ENCODE data around the gene FKBP6. TPM values are rescaled to one million over a fixed set of nuclear protein-coding genes. Genes with fewer than 3 reads are reported as not detected.
"Not testable (repeated sequence)": the region's sequence is repeated elsewhere in the genome, so short reads cannot be mapped to it uniquely, and the experiment has no call there.

The FKBP6 gene
- total RNA-seq, 1 donor from 2014 or later = not detected

DNA sequence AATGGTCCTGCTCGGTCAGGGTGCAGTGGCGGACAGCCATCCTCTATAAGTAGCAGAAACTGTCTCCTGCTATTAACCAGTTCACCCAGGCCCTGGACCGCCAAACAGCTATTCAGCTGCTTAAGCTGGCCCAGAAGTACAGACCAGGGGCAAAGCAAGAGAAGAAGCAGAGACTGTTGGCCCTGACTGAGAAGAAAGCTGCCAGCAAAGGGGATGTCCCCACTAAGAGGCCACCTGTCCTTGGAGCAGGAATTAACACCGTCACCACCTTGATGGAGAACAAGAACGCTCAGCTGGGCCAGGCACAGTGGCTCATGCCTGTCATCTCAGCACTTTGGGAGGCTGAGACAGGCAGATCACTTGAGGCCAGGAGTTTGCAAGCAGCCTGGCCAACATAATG is 13.7 kb upstream of the FKBP6 start:
- H3K4me1 Mint-ChIP-seq (ENCODE audit: unreplicated experiment) = no peaks in the 10 kb centered on the region
- DNase-seq (ENCODE audit: extremely low spot score, unreplicated experiment) = no peak
- TF ChIP-seq, protein P1, sequence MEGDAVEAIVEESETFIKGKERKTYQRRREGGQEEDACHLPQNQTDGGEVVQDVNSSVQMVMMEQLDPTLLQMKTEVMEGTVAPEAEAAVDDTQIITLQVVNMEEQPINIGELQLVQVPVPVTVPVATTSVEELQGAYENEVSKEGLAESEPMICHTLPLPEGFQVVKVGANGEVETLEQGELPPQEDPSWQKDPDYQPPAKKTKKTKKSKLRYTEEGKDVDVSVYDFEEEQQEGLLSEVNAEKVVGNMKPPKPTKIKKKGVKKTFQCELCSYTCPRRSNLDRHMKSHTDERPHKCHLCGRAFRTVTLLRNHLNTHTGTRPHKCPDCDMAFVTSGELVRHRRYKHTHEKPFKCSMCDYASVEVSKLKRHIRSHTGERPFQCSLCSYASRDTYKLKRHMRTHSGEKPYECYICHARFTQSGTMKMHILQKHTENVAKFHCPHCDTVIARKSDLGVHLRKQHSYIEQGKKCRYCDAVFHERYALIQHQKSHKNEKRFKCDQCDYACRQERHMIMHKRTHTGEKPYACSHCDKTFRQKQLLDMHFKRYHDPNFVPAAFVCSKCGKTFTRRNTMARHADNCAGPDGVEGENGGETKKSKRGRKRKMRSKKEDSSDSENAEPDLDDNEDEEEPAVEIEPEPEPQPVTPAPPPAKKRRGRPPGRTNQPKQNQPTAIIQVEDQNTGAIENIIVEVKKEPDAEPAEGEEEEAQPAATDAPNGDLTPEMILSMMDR (conservative IDR thresholded peaks at IDR 0.05) = no peak

DNA sequence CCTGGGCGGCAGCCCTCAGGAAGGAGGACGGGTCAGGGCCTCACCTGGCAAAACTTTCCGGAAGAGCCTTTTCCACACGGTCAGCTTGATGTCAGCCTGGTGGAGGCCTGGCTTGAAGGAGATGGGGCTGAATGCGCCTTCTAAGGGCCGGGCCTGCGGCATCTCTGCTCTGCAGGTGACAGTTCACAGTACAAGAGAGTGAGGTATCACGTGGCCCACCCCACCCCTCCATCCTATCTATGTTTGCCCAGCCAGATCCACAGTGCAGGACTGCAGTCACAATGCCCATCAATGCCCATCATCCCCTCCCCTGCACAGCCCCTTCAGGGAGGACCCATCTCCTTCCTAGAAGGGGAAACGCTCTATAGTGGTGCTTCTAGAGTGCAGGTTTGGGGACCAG is 11.4 kb upstream of the FKBP6 start:
- H3K27me3 Mint-ChIP-seq = no peaks in the 10 kb centered on the region
- H3K4me3 Mint-ChIP-seq = no peak overlapping the region
- no peaks in the 10 kb centered on the region for H3K4me1 Mint-ChIP-seq (ENCODE audit: unreplicated experiment)
- H3K36me3 Mint-ChIP-seq = no peaks in the 10 kb centered on the region
- no peak overlapping the region for H3K27ac Mint-ChIP-seq
- TF ChIP-seq, protein P1 (conservative IDR thresholded peaks at IDR 0.05) = no peak
- H3K9me3 Mint-ChIP-seq = no peaks in the 10 kb centered on the region
- no peak for DNase-seq (ENCODE audit: extremely low spot score, unreplicated experiment)

More for the DNA sequence above, 13.7 kb upstream of the FKBP6 start:
- no peak overlapping the region for H3K27ac Mint-ChIP-seq
- no peaks in the 10 kb centered on the region for H3K9me3 Mint-ChIP-seq
- H3K27me3 Mint-ChIP-seq = no peaks in the 10 kb centered on the region
- no peaks in the 10 kb centered on the region for H3K36me3 Mint-ChIP-seq
- H3K4me3 Mint-ChIP-seq = no peak overlapping the region

DNA sequence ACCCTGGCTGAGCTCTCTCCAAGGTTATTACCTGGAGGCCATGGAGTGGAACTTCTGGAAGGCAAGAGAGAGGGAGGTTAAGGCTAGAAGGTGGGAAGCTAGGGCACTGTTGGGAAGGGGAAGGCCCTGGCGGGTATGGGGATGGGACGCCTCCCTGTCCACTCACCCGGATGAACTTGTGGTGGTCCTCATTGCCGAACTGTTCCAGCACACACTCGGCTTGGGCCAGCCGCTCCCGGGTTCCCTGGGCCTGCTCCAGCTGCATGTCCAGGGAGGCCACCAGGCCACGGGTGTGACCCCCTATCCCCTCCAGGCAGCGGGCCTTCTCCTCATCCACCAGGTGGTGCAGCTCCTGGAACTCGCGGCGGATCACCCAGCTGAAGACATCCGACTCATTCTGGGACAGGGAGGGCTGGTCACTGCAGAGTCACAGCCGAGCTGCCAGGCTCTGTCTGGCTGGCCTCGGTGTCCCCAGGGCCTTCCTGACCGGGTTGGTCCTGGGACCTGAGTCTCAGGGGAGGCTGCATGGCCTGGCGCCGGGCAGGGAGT is 9.2 kb upstream of the FKBP6 start:
- H3K27me3 Mint-ChIP-seq; DNase-seq (ENCODE audit: extremely low spot score, unreplicated experiment); H3K27ac Mint-ChIP-seq; H3K9me3 Mint-ChIP-seq; H3K4me3 Mint-ChIP-seq; H3K36me3 Mint-ChIP-seq; H3K4me1 Mint-ChIP-seq (ENCODE audit: unreplicated experiment): not testable (repeated sequence)

DNA sequence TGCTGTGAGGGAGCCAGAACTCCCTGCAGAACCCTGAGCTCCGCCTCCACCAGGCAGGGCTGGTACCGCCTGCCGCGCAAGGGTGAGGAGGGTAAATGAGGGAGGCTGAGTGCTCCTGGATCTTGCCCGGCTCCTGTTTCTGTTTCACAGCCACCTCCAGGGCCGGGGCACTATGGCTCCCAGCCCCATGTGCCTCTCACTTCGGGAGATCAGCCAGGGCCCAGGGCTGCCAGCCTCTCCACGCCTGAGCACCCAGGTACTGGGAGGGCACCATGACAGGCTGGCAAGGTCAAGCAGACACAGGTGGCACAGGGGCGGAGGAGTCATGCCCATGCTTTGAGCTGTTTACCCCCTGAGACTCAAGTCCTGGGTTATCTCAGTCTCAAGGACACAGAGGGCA is 8.4 kb upstream of the FKBP6 start:
- H3K36me3 Mint-ChIP-seq; DNase-seq (ENCODE audit: extremely low spot score, unreplicated experiment); H3K27me3 Mint-ChIP-seq; H3K4me3 Mint-ChIP-seq; H3K27ac Mint-ChIP-seq; H3K9me3 Mint-ChIP-seq; H3K4me1 Mint-ChIP-seq (ENCODE audit: unreplicated experiment): not testable (repeated sequence)

DNA sequence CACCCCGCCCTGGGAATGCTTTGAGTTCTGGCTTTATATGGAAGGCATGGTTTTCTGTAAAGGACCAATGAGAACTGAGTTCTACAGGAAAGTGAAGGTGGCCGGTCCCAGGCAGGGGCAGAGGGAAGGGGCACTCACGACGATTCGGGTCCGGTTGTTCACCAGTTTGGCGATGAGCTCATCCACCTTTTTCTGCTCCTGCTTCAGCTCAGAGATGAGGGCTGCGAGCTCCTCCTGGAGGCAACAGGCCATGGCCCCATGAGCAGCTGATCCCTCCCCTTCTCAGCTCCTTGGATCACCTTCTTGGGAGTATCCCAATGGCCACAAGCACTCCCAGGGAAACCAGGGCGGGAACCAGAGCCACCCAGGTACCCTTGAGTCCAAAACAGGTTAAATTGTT is 8.0 kb upstream of the FKBP6 start:
- H3K9me3 Mint-ChIP-seq; H3K4me3 Mint-ChIP-seq; H3K4me1 Mint-ChIP-seq (ENCODE audit: unreplicated experiment); H3K27ac Mint-ChIP-seq; DNase-seq (ENCODE audit: extremely low spot score, unreplicated experiment); H3K27me3 Mint-ChIP-seq; H3K36me3 Mint-ChIP-seq: not testable (repeated sequence)

DNA sequence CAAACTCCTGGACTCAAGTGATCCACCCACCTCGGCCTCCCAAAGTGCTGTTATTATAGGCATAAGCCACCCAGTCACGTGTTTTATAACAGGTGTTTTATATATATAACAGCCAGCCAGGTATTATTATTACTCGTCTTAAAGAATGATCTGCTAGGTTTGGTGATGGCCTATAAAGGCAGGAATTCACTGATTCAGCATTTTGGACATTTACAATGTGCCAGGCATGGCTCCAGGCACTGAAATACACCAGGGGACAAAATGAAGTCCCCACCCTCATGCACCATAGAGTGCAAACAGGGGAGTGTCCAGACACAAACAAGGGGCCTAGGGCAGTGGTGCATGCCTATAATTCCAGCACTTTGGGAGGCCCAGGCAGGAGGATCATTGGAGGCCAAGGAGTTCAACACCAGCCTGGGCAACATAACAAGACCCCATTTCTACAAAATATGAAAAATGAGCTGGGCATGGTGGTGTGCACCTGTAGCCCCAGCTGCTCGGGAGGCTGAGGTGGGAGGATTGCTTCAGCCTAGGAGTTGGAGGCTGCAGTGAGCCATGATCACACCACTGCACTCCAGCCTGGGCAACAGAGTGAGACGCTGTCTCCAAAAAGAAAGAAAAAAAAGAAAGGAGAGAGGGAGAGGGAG is 4.4 kb upstream of the FKBP6 start:
- Mint-ChIP-seq H3K27ac (peak overlapping the region; percentile 15), H3K4me3 (peak overlapping the region; percentile 36)
- H3K27me3 Mint-ChIP-seq; H3K9me3 Mint-ChIP-seq; H3K36me3 Mint-ChIP-seq; DNase-seq (ENCODE audit: extremely low spot score, unreplicated experiment); H3K4me1 Mint-ChIP-seq (ENCODE audit: unreplicated experiment): not testable (repeated sequence)

DNA sequence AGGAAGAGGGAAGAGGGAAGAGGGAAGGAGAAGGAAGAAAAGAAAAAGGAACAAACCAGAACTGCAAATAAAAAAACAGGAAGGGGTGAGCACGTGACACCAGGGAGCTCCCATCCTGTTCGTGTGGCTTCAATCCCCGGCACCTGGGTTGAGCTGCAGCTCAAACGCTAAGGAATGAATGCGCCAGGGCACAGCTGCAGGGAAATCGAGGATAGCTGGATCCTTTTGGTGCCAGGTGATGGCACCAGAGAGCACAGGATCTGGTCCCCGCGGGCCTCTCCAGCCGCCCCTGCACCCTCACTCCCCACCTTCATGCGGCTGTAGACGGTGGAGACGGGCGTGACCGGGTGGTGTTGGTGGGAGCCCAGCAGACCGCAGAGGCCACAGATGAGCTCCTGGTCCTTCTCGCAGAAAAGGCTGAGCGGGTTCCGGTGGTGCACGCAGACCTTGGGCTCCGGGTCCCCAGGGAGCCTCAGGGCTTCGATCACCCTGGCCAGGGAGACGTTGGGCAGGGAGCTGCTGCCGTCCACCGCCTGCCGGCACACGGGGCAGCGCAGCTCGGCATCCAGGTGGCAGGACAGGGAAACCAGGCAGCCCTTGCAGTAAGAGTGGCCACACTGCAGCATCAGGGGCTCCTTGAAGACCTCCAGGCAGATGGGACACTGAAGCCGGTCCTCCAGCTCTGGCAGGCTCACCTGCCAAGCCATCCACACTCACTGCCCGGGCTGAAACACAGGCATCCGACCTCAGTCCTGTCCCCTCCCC is 3.7 kb upstream of the FKBP6 start:
- H3K36me3 Mint-ChIP-seq; H3K9me3 Mint-ChIP-seq; H3K27ac Mint-ChIP-seq; DNase-seq (ENCODE audit: extremely low spot score, unreplicated experiment); H3K4me1 Mint-ChIP-seq (ENCODE audit: unreplicated experiment); H3K27me3 Mint-ChIP-seq: not testable (repeated sequence)
- peak overlapping the region; percentile 36 for H3K4me3 Mint-ChIP-seq
- TF ChIP-seq, protein P1 (conservative IDR thresholded peaks at IDR 0.05) = peak; percentile 72

DNA sequence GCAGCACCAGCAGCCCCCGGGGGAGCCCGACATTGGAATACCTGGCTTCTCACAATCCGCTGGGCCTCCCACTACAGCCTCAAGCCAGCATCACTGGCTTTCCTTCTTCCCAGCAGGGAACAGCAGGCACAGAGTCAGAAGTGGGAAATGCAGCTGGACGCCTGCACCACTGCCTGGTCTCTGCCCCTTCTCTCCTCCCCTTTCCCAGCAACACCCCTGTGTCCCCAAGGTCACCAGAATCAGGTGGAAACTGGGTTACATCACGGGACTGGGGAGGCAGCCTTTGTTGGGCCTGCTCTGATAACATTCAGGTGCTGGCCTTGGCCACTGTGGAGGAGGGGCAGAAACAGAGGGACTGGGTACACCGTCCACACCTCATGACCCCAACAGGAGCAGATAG is 2.5 kb upstream of the FKBP6 start:
- not testable (repeated sequence) for DNase-seq (ENCODE audit: extremely low spot score, unreplicated experiment); H3K36me3 Mint-ChIP-seq; H3K9me3 Mint-ChIP-seq; H3K27me3 Mint-ChIP-seq; H3K4me3 Mint-ChIP-seq; H3K27ac Mint-ChIP-seq
- H3K4me1 Mint-ChIP-seq (ENCODE audit: unreplicated experiment) = peaks cover 15% of the 10 kb centered on the region

DNA sequence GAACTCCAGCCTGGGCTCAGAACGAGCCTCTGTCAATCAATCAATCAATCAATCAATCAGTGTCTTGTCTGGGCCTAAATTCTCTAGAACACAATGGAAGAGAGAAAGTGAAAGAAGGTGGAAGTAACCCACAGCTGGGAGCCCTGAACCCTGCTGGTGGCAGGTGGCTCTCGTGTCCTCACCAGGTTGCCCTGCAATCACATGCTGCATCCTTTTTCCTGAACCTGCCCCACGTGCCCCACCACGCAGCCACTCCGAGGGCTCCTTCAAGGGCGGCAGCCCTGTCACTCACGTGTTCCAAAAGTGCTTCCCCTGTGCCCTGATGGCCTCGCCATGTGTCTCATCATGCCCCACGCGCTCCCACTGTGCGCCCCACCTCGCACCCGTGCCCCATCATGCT is 512 bp upstream of the FKBP6 start:
- peaks cover 26% of the 10 kb centered on the region for H3K4me1 Mint-ChIP-seq (ENCODE audit: unreplicated experiment)
- H3K27ac Mint-ChIP-seq; H3K36me3 Mint-ChIP-seq; H3K27me3 Mint-ChIP-seq; H3K9me3 Mint-ChIP-seq; DNase-seq (ENCODE audit: extremely low spot score, unreplicated experiment); H3K4me3 Mint-ChIP-seq: not testable (repeated sequence)
